ENCODE results near the gene NLRP5. TPM values are rescaled to one million over a fixed set of nuclear protein-coding genes. Genes with fewer than 3 reads are reported as not detected.
A peak's percentile ranks its signal among the peaks of the same experiment; 100 is the strongest.

Gene NLRP5
- polyA plus RNA-seq, 3 donors = not detected

DNA sequence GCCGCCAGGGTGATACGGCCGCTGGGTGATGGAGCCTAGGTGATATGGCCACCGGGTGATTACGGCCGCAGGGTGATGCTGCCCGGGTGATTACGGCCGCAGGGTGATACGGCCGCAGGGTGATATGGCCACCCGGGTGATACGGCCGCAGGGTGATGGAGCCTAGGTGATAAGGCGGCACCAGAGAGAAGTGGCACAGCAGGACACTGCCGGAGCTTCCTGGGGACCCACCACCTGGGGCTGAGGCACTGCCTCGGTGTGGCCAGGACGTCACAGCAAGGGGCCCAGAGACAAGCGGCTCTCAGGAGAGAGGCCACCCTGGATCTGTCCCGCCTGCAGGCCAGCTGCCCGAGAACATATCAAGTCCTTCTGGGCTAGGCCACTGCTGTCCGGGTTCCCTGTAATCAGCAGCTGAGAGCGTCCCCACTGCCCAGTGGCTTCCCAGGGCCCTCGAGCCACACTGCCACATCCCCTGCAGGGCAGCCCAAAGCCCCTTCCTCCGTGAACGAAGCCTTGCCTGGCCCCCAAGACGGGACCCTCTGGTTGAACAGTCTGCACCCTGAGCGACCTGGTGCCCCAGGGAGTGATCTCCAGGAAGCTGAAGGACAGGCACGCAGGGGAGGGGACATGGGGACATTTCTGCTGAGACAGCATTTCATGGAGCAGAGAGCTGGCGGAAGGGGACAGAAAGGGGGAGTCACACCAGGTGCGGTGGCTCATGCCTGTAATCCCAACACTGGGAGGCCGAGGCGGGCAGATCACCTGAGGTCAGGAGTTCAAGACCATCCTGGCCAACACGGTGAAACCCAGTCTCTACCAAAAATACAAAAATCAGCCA is 112.4 kb downstream of the NLRP5 start:
- H3K79me2 ChIP-seq (ENCODE audit: insufficient read depth, low read length) = peaks cover 86% of the 10 kb centered on the region
- intact Hi-C loops (cut with micrococcal nuclease) = no loop called here
- H2AFZ ChIP-seq (ENCODE audit: insufficient read depth, low read depth, low read length, poor library complexity, severe bottlenecking) = no peak overlapping the region
- H3K4me3 ChIP-seq (replicated peaks in 1 of 3; ENCODE audit: low read depth in 2 of 3, low read length in 3 of 3) = no peak overlapping the region
- Mint-ChIP-seq H3K27ac (peak overlapping the region in 2 of 7 donors; percentile 56 to 68), H3K27me3 (ENCODE audit: low read depth in 3 of 3) (peaks cover 0 to 2% (median 0%) of the 10 kb centered on the region in 3 donors), H3K4me3 (no peak overlapping the region), H3K36me3 (peaks cover 51 to 89% of the 10 kb centered on the region in 2 donors), H3K9me3 (peaks cover 4 to 35% (median 24%) of the 10 kb centered on the region in 7 donors), H3K4me1 (peaks cover 1% of the 10 kb centered on the region)
- no peak for DNase-seq
- no peak overlapping the region for H3K27ac ChIP-seq (ENCODE audit: low read depth in 1 of 2, low read length in 2 of 2)
- no peaks in the 10 kb centered on the region for H3K4me1 ChIP-seq (ENCODE audit: control insufficient read depth in 1 of 2, insufficient read depth in 2 of 2, low read length in 2 of 2)
- no peak overlapping the region for H3K9ac ChIP-seq (ENCODE audit: insufficient read depth, low read length, poor library complexity, severe bottlenecking)
- 98% methylated on average over 31 of the region's 34 CpGs for WGBS (ENCODE audit: insufficient coverage)
- H3K27me3 ChIP-seq (ENCODE audit: control insufficient read depth in 2 of 2, insufficient read depth in 2 of 2, low read length in 2 of 2) = no peaks in the 10 kb centered on the region
- no peak for TF ChIP-seq CTCF (IDR thresholded peaks at IDR 0.05)
- H3K4me2 ChIP-seq (replicated peaks; ENCODE audit: extremely low read depth, low read length, poor library complexity, severe bottlenecking) = no peak overlapping the region
- H3K36me3 ChIP-seq (replicated peaks in 1 of 2; ENCODE audit: control insufficient read depth in 1 of 2, insufficient read depth in 2 of 2, low read length in 2 of 2) = peaks cover 67 to 82% of the 10 kb centered on the region in 2 donors
- peaks cover 0 to 15% of the 10 kb centered on the region in 2 donors for H3K9me3 ChIP-seq (replicated peaks in 1 of 2; ENCODE audit: control insufficient read depth in 1 of 2, insufficient read depth in 1 of 2, low read length in 2 of 2)
- peaks cover 91% of the 10 kb centered on the region for H4K20me1 ChIP-seq (ENCODE audit: insufficient read depth, low read length)

DNA sequence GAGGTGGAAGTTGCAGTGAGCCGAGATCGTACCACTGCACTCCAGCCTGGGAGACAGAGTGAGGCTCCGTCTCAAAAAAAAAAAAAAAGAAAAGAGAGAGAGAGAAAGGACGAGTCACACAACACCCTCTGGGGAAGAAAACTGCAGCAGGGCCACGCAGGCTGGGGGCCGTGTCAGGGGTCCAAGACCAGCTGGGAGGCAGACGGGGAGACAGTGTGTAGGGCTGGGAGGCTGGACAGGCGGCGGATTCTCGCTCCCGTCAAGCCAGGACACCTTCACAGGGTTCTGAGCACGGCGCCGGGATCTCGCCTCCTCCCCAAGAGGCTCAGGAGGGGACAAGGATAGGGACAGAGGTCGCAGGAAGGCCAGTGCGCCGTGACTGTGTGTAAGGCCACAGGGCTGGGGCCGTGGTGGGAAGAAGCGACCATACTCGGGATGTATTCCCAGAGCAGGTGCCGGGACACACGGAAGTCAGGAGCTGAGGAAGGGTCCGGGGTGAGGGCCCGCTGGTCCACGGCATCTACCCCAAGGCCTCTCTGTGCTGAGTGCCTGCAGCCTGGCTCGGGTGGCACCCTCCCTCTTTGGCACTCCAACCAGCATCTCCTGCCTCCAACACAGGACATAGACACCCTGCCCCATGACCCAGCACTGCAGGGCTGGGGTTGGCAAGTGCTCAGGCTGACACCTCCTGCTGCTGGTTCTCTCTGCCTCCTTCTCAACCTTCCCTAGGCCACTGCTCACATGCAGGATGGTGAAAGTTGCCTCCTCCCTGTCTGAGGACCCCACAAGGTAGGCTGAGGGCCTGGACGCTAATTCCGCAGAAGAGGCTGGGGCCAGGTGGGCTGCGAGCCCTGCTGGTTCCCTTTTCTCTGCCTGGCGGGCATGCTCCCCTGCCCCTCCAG is 113.3 kb downstream of the NLRP5 start:
- Mint-ChIP-seq H3K4me1 (peaks cover 1% of the 10 kb centered on the region), H3K4me3 (no peak overlapping the region), H3K27me3 (ENCODE audit: low read depth in 3 of 3) (peaks cover 0 to 3% (median 2%) of the 10 kb centered on the region in 3 donors), H3K27ac (peak overlapping the region in 1 of 7 donors; percentile 56), H3K36me3 (peaks cover 47 to 79% of the 10 kb centered on the region in 2 donors), H3K9me3 (peaks cover 2 to 28% (median 16%) of the 10 kb centered on the region in 7 donors)
- Histone ChIP-seq H3K27me3 (ENCODE audit: control insufficient read depth in 2 of 2, insufficient read depth in 2 of 2, low read length in 2 of 2) (no peaks in the 10 kb centered on the region), H3K9me3 (replicated peaks in 1 of 2; ENCODE audit: control insufficient read depth in 1 of 2, insufficient read depth in 1 of 2, low read length in 2 of 2) (peaks cover 0 to 11% of the 10 kb centered on the region in 2 donors), H3K4me1 (ENCODE audit: control insufficient read depth in 1 of 2, insufficient read depth in 2 of 2, low read length in 2 of 2) (no peaks in the 10 kb centered on the region), H3K27ac (ENCODE audit: low read depth in 1 of 2, low read length in 2 of 2) (no peak overlapping the region), H3K9ac (ENCODE audit: insufficient read depth, low read length, poor library complexity, severe bottlenecking) (no peak overlapping the region), H3K4me2 (replicated peaks; ENCODE audit: extremely low read depth, low read length, poor library complexity, severe bottlenecking) (no peak overlapping the region), H3K79me2 (ENCODE audit: insufficient read depth, low read length) (peaks cover 83% of the 10 kb centered on the region), H3K36me3 (replicated peaks in 1 of 2; ENCODE audit: control insufficient read depth in 1 of 2, insufficient read depth in 2 of 2, low read length in 2 of 2) (peaks cover 67 to 75% of the 10 kb centered on the region in 2 donors), H3K4me3 (replicated peaks in 1 of 3; ENCODE audit: low read depth in 2 of 3, low read length in 3 of 3) (no peak overlapping the region), H4K20me1 (ENCODE audit: insufficient read depth, low read length) (peaks cover 91% of the 10 kb centered on the region), H2AFZ (ENCODE audit: insufficient read depth, low read depth, low read length, poor library complexity, severe bottlenecking) (no peak overlapping the region)
- WGBS (ENCODE audit: insufficient coverage) = 96% methylated on average over 22 of the region's 31 CpGs
- intact Hi-C loops (cut with micrococcal nuclease) = loop anchor here in 1 of 2 donors (10.0 kb wide), 1 partner anchor 55 kb away; no protein-coding TSS in a partner anchor
- DNase-seq = no peak
- TF ChIP-seq CTCF (IDR thresholded peaks at IDR 0.05) = no peak

Measured in CD14-positive monocyte (primary cell).